KMS-11 (cell line): ENCODE data around the gene MACROD2.
"Not testable (repeated sequence)": the region's sequence is repeated elsewhere in the genome, so short reads cannot be mapped to it uniquely, and the experiment has no call there.

Experiments
- H2AFZ ChIP-seq: fragments of 200-600 bp; sonication (generic); 2 replicates; pipeline ENCODE4 v1.6.1; 2016; ENCODE audit warnings: antibody characterized with exemption, mixed run types, low read depth
- H3K27ac ChIP-seq: fragments of 200-600 bp; sonication (generic); 2 replicates; pipeline ENCODE4 v1.6.1; 2016; ENCODE audit warnings: mild to moderate bottlenecking, mixed run types
- H3K27me3 ChIP-seq: fragments of 200-600 bp; sonication (generic); 2 replicates; pipeline ENCODE4 v1.6.1; 2017; ENCODE audit warnings: mild to moderate bottlenecking, low read depth, mixed run types, moderate library complexity; ENCODE audit not compliant: insufficient read depth
- H3K36me3 ChIP-seq: fragments of 200-600 bp; sonication (generic); 2 replicates; pipeline ENCODE4 v1.6.1; 2017; ENCODE audit warnings: mild to moderate bottlenecking, mixed run types; ENCODE audit not compliant: insufficient read depth
- H3K4me1 ChIP-seq: fragments of 200-600 bp; sonication (generic); 2 replicates; pipeline ENCODE4 v1.6.1; 2016; ENCODE audit warnings: mild to moderate bottlenecking, low read depth, mixed run types; ENCODE audit not compliant: poor library complexity, severe bottlenecking
- H3K4me2 ChIP-seq: fragments of 200-600 bp; sonication (generic); 2 replicates; pipeline ENCODE4 v1.7.0; 2016; ENCODE audit warnings: mild to moderate bottlenecking, mixed run types
- H3K4me3 ChIP-seq: fragments of 200-600 bp; sonication (generic); IDR thresholded peaks from 2 replicates; pipeline ENCODE4 v1.6.1; 2017; ENCODE audit warnings: low read depth, low read length, mixed read lengths; ENCODE audit not compliant: insufficient read depth
- H3K79me2 ChIP-seq: fragments of 200-600 bp; sonication (generic); 2 replicates; pipeline ENCODE4 v1.6.1; 2016; ENCODE audit warnings: low read depth, mixed run types; ENCODE audit not compliant: insufficient read depth
- H3K9ac ChIP-seq: fragments of 200-600 bp; sonication (generic); 2 replicates; pipeline ENCODE4 v1.6.1; 2016; ENCODE audit warnings: mild to moderate bottlenecking, mixed run types
- H4K20me1 ChIP-seq: fragments of 200-600 bp; sonication (generic); 2 replicates; pipeline ENCODE4 v1.6.1; 2016; ENCODE audit warnings: mild to moderate bottlenecking, mixed run types; ENCODE audit not compliant: insufficient read depth
- CTCF ChIP-seq: fragments of 200-600 bp; sonication (generic); conservative IDR thresholded peaks from 2 replicates; pipeline ENCODE4 v1.6.1; 2017; ENCODE audit warnings: low read depth, mild to moderate bottlenecking, antibody characterized with exemption, low read length, moderate library complexity, mixed read lengths

MACROD2 gene

GRCh38 chr20:14979453-14979986 lies 984.2 kb downstream of the MACROD2 start:
- Histone ChIP-seq H3K36me3 (no peaks in the 10 kb centered on the region), H4K20me1 (no peaks in the 10 kb centered on the region), H3K4me3 (no peak overlapping the region), H2AFZ (no peak overlapping the region), H3K79me2 (no peaks in the 10 kb centered on the region), H3K27me3 (no peaks in the 10 kb centered on the region), H3K4me2 (no peak overlapping the region), H3K4me1 (no peaks in the 10 kb centered on the region), H3K9ac (no peak overlapping the region), H3K27ac (no peak overlapping the region)
- no peak for TF ChIP-seq CTCF

GRCh38 chr20:14981486-14981885 lies 986.2 kb downstream of the MACROD2 start:
- H3K9ac ChIP-seq, H3K27ac ChIP-seq: not testable (repeated sequence)

GRCh38 chr20:14982324-14982723 lies 987.0 kb downstream of the MACROD2 start:
- not testable (repeated sequence) for H3K36me3 ChIP-seq, H3K27ac ChIP-seq, H4K20me1 ChIP-seq, H3K79me2 ChIP-seq, H3K4me2 ChIP-seq, H3K27me3 ChIP-seq, H3K9ac ChIP-seq, H2AFZ ChIP-seq, H3K4me1 ChIP-seq, H3K4me3 ChIP-seq

More at GRCh38 chr20:14981486-14981885, 986.2 kb downstream of the MACROD2 start:
- H3K79me2 ChIP-seq, H3K36me3 ChIP-seq, H3K4me3 ChIP-seq, H3K4me1 ChIP-seq, H3K4me2 ChIP-seq, H2AFZ ChIP-seq, H3K27me3 ChIP-seq, H4K20me1 ChIP-seq: not testable (repeated sequence)

- Histone ChIP-seq H3K36me3 (no peaks in the 10 kb centered on the region), H3K27me3 (no peaks in the 10 kb centered on the region), H3K4me1 (no peaks in the 10 kb centered on the region), H2AFZ (no peak overlapping the region), H3K9ac (no peak overlapping the region), H4K20me1 (no peaks in the 10 kb centered on the region), H3K4me2 (no peak overlapping the region), H3K4me3 (no peak overlapping the region), H3K27ac (no peak overlapping the region), H3K79me2 (no peaks in the 10 kb centered on the region)
- no peak for TF ChIP-seq CTCF
Measured at GRCh38 chr20:14984305-14984704, 989.0 kb downstream of the MACROD2 start.

- Histone ChIP-seq H3K4me3 (no peak overlapping the region), H3K4me2 (no peak overlapping the region), H2AFZ (no peak overlapping the region), H3K27me3 (no peaks in the 10 kb centered on the region), H3K27ac (no peak overlapping the region), H4K20me1 (no peaks in the 10 kb centered on the region), H3K9ac (no peak overlapping the region), H3K79me2 (no peaks in the 10 kb centered on the region), H3K4me1 (no peaks in the 10 kb centered on the region), H3K36me3 (no peaks in the 10 kb centered on the region)
- TF ChIP-seq CTCF: no peak
Measured at GRCh38 chr20:14984768-14985622, 989.7 kb downstream of the MACROD2 start.
